WTC11 (cell line): ENCODE measurements around the gene NXPE2.

ENCODE experiments used
- AFF4 ChIP-seq: sonication (generic); formaldehyde crosslinking; IDR thresholded peaks from 2 replicates; pipeline ENCODE4 v1.8.1; 2023; ENCODE audit warnings: mild to moderate bottlenecking, missing genetic modification reagents, borderline replicate concordance
- ETV6 ChIP-seq: sonication (generic); formaldehyde crosslinking; IDR thresholded peaks from 2 replicates; pipeline ENCODE4 v1.8.1; 2022; ENCODE audit warnings: mild to moderate bottlenecking, missing genetic modification reagents
- SMAD4 ChIP-seq: sonication (generic); formaldehyde crosslinking; IDR thresholded peaks from 2 replicates; pipeline ENCODE4 v1.8.0; 2022; ENCODE audit warnings: mild to moderate bottlenecking, missing genetic modification reagents
- TF ChIP-seq, protein P1 (sequence below): fragments of 200-600 bp; IDR thresholded peaks from 2 replicates; pipeline ENCODE4 v1.8.0; 2022; ENCODE audit warnings: antibody characterized with exemption
- TF ChIP-seq, protein P2 (sequence below): fragments of 250-450 bp; sonication (Bioruptor Pico); IDR thresholded peaks from 2 replicates; pipeline ENCODE4 v1.8.0; 2021; ENCODE audit warnings: mild to moderate bottlenecking

DNA sequence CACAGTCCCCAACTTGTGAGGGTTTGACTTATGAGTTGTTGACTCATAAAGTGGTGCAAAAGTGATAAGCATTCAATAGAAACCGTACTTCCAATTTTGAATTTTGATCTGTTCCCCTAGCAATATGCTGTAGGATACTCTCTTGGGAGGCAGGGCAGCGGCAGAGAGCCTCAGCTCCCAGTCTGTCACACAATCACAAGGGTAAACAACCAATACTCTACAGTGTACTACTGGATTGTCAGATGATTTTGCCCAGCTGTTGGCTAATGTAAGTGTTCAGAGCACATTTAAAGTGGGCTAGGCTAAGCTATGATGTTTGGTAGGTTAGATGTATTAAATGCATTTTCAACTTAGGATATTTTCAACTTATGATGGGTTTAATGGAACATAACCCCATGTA is 13.7 kb upstream of the NXPE2 start:
- TF ChIP-seq AFF4 (CRISPR knock-in tag) (no peak), ETV6 (CRISPR knock-in tag) (no peak), SMAD4 (CRISPR knock-in tag) (no peak)
- TF ChIP-seq, protein P1, sequence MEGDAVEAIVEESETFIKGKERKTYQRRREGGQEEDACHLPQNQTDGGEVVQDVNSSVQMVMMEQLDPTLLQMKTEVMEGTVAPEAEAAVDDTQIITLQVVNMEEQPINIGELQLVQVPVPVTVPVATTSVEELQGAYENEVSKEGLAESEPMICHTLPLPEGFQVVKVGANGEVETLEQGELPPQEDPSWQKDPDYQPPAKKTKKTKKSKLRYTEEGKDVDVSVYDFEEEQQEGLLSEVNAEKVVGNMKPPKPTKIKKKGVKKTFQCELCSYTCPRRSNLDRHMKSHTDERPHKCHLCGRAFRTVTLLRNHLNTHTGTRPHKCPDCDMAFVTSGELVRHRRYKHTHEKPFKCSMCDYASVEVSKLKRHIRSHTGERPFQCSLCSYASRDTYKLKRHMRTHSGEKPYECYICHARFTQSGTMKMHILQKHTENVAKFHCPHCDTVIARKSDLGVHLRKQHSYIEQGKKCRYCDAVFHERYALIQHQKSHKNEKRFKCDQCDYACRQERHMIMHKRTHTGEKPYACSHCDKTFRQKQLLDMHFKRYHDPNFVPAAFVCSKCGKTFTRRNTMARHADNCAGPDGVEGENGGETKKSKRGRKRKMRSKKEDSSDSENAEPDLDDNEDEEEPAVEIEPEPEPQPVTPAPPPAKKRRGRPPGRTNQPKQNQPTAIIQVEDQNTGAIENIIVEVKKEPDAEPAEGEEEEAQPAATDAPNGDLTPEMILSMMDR = no peak
- TF ChIP-seq, protein P2, sequence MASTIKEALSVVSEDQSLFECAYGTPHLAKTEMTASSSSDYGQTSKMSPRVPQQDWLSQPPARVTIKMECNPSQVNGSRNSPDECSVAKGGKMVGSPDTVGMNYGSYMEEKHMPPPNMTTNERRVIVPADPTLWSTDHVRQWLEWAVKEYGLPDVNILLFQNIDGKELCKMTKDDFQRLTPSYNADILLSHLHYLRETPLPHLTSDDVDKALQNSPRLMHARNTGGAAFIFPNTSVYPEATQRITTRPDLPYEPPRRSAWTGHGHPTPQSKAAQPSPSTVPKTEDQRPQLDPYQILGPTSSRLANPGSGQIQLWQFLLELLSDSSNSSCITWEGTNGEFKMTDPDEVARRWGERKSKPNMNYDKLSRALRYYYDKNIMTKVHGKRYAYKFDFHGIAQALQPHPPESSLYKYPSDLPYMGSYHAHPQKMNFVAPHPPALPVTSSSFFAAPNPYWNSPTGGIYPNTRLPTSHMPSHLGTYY (CRISPR knock-in tag) = no peak
